Mesendoderm (in vitro differentiated cells): Measurements from ENCODE around the gene DCLRE1A.
A peak's percentile ranks its signal among the peaks of the same experiment; 100 is the strongest.

Experiments
- DNase-seq: peaks from one replicate; pipeline ENCODE4 v3.0.0; 2013
- H2AK5ac ChIP-seq: 2 replicates; pipeline ENCODE4 v1.6.1; 2013; ENCODE audit warnings: low read length, inconsistent platforms
- H2BK120ac ChIP-seq: 2 replicates; pipeline ENCODE4 v1.6.1; 2013; ENCODE audit warnings: low read depth, mild to moderate bottlenecking, low read length, moderate library complexity, mixed read lengths
- H2BK15ac ChIP-seq: replicated peaks from 2 replicates; pipeline ENCODE4 v1.6.1; 2013; ENCODE audit warnings: low read depth, mild to moderate bottlenecking, moderate library complexity
- H2BK5ac ChIP-seq: 2 replicates; pipeline ENCODE4 v1.6.1; 2013; ENCODE audit warnings: low read length, inconsistent platforms
- H3K18ac ChIP-seq: 2 replicates; pipeline ENCODE4 v1.6.1; 2013; ENCODE audit warnings: mild to moderate bottlenecking, low read length, mixed read lengths
- H3K23ac ChIP-seq: one replicate; pipeline ENCODE4 v1.6.1; 2013; ENCODE audit warnings: low read length
- H3K27ac ChIP-seq: 2 replicates; pipeline ENCODE4 v1.5.1; 2013; ENCODE audit warnings: low read depth, mild to moderate bottlenecking, inconsistent platforms, low read length, moderate library complexity
- H3K27me3 ChIP-seq: 2 replicates; pipeline ENCODE4 v1.6.1; 2013; ENCODE audit warnings: low read length, control low read depth, mild to moderate bottlenecking, inconsistent platforms; ENCODE audit not compliant: insufficient read depth, poor library complexity
- H3K36me3 ChIP-seq: 2 replicates; pipeline ENCODE4 v1.6.1; 2013; ENCODE audit warnings: low read length, inconsistent platforms; ENCODE audit not compliant: control insufficient read depth, insufficient read depth
- H3K4ac ChIP-seq: one replicate; pipeline ENCODE4 v1.6.1; 2013; ENCODE audit warnings: low read depth, mild to moderate bottlenecking, low read length, moderate library complexity
- H3K4me1 ChIP-seq: 2 replicates; pipeline ENCODE4 v1.6.1; 2013; ENCODE audit warnings: low read depth, low read length, inconsistent platforms; ENCODE audit not compliant: control insufficient read depth
- H3K4me2 ChIP-seq: 2 replicates; pipeline ENCODE4 v1.6.1; 2013; ENCODE audit warnings: low read length
- H3K4me3 ChIP-seq: 2 replicates; pipeline ENCODE4 v1.5.1; 2013; ENCODE audit warnings: mild to moderate bottlenecking, low read length
- H3K56ac ChIP-seq: one replicate; pipeline ENCODE4 v1.6.1; 2013; ENCODE audit warnings: low read length
- H3K79me1 ChIP-seq: 2 replicates; pipeline ENCODE4 v1.6.1; 2013; ENCODE audit warnings: low read length, inconsistent platforms
- H3K79me2 ChIP-seq: 2 replicates; pipeline ENCODE4 v1.6.1; 2013; ENCODE audit warnings: mild to moderate bottlenecking, low read length; ENCODE audit not compliant: control insufficient read depth, insufficient read depth
- H3K9ac ChIP-seq: 2 replicates; pipeline ENCODE4 v1.6.1; 2013; ENCODE audit warnings: low read length, inconsistent platforms
- H4K5ac ChIP-seq: one replicate; pipeline ENCODE4 v1.6.1; 2013; ENCODE audit warnings: low read length
- H4K8ac ChIP-seq: one replicate; pipeline ENCODE4 v1.6.1; 2013; ENCODE audit warnings: low read depth, mild to moderate bottlenecking, control low read depth, low read length, moderate library complexity
- WGBS: extraction: QIAGEN DNeasy Blood & Tissue Kit; methylation state at CpG from one replicate; pipeline ENCODE4 v1.1.7; 2013; ENCODE audit warnings: low lambda C conversion rate, missing lambda C conversion rate; ENCODE audit not compliant: insufficient coverage; ENCODE audit errors: extremely low coverage; 5-methylcytosine and 5-hydroxymethylcytosine counted together

The DCLRE1A gene

GRCh38 chr10:113854761-113855588, 1.1 kb upstream of the DCLRE1A start:
- peak overlapping the region; percentile 95 for H3K9ac ChIP-seq
- no peak overlapping the region for H2BK15ac ChIP-seq
- H3K36me3 ChIP-seq = no peaks in the 10 kb centered on the region
- peak overlapping the region; percentile 99 for H3K56ac ChIP-seq
- H3K27ac ChIP-seq = peak overlapping the region; percentile 24
- H3K18ac ChIP-seq = peak overlapping the region; percentile 92
- H3K4me2 ChIP-seq = peak overlapping the region; percentile 34
- H3K23ac ChIP-seq = peak overlapping the region; percentile 82
- peak overlapping the region; percentile 87 for H2BK5ac ChIP-seq
- H4K5ac ChIP-seq = no peak overlapping the region
- WGBS = no CpG with 5 or more reads among the region's 62 CpGs
- H3K27me3 ChIP-seq = no peaks in the 10 kb centered on the region
- H2AK5ac ChIP-seq = no peak overlapping the region
- peak overlapping the region; percentile 15 for H2BK120ac ChIP-seq
- peaks cover 10% of the 10 kb centered on the region for H3K79me2 ChIP-seq
- H3K4me3 ChIP-seq = peak overlapping the region; percentile 89
- H3K79me1 ChIP-seq = peaks cover 4% of the 10 kb centered on the region
- H3K4me1 ChIP-seq = peaks cover 4% of the 10 kb centered on the region
- H3K4ac ChIP-seq = peak overlapping the region; percentile 25
- H4K8ac ChIP-seq = no peak overlapping the region
- peak; percentile 69 for DNase-seq

GRCh38 chr10:113853578-113854012, 287 bp downstream of the DCLRE1A start:
- Histone ChIP-seq H3K9ac (peak overlapping the region; percentile 95), H3K56ac (peak overlapping the region; percentile 99), H3K4me3 (peak overlapping the region; percentile 89), H2BK5ac (no peak overlapping the region), H3K4ac (peak overlapping the region; percentile 78), H3K36me3 (no peaks in the 10 kb centered on the region), H3K4me2 (peak overlapping the region; percentile 13), H2BK120ac (peak overlapping the region; percentile 6), H4K5ac (peak overlapping the region; percentile 48), H3K79me2 (peaks cover 10% of the 10 kb centered on the region), H3K27ac (peak overlapping the region; percentile 24), H3K79me1 (peaks cover 4% of the 10 kb centered on the region), H3K27me3 (no peaks in the 10 kb centered on the region), H3K18ac (peak overlapping the region; percentile 92), H2BK15ac (no peak overlapping the region), H3K4me1 (peaks cover 4% of the 10 kb centered on the region), H2AK5ac (no peak overlapping the region), H4K8ac (peak overlapping the region; percentile 83), H3K23ac (no peak overlapping the region)
- WGBS = no CpG with 5 or more reads among the region's 10 CpGs
- DNase-seq = no peak

- Histone ChIP-seq H3K9ac (no peak overlapping the region), H4K8ac (no peak overlapping the region), H3K18ac (no peak overlapping the region), H3K23ac (no peak overlapping the region), H3K4me1 (peaks cover 3% of the 10 kb centered on the region), H3K4me2 (no peak overlapping the region), H3K4me3 (no peak overlapping the region), H3K79me2 (no peaks in the 10 kb centered on the region), H3K56ac (no peak overlapping the region), H2AK5ac (no peak overlapping the region), H3K27ac (no peak overlapping the region), H4K5ac (no peak overlapping the region), H3K79me1 (peaks cover 2% of the 10 kb centered on the region), H3K27me3 (no peaks in the 10 kb centered on the region), H2BK15ac (no peak overlapping the region), H3K4ac (no peak overlapping the region), H2BK5ac (no peak overlapping the region), H2BK120ac (no peak overlapping the region), H3K36me3 (no peaks in the 10 kb centered on the region)
- no peak for DNase-seq
- WGBS = no CpG with 5 or more reads among the region's 7 CpGs
These were observed 3.9 kb downstream of the DCLRE1A start for GRCh38 chr10:113849946-113850345.

GRCh38 chr10:113849140-113849803, 4.6 kb downstream of the DCLRE1A start:
- DNase-seq = no peak
- Histone ChIP-seq H2BK5ac (no peak overlapping the region), H2BK15ac (no peak overlapping the region), H3K79me2 (no peaks in the 10 kb centered on the region), H3K4me1 (peaks cover 3% of the 10 kb centered on the region), H3K27ac (no peak overlapping the region), H3K18ac (no peak overlapping the region), H4K5ac (no peak overlapping the region), H3K36me3 (no peaks in the 10 kb centered on the region), H3K4me2 (no peak overlapping the region), H3K27me3 (no peaks in the 10 kb centered on the region), H2AK5ac (no peak overlapping the region), H3K9ac (no peak overlapping the region), H3K56ac (no peak overlapping the region), H3K79me1 (peaks cover 2% of the 10 kb centered on the region), H3K4me3 (no peak overlapping the region), H2BK120ac (no peak overlapping the region), H3K4ac (no peak overlapping the region), H4K8ac (no peak overlapping the region), H3K23ac (no peak overlapping the region)
- WGBS = no CpG with 5 or more reads among the region's 5 CpGs

GRCh38 chr10:113846036-113846435, 7.8 kb downstream of the DCLRE1A start:
- no peak for DNase-seq
- Histone ChIP-seq H3K27ac (no peak overlapping the region), H3K4me3 (no peak overlapping the region), H4K5ac (no peak overlapping the region), H3K9ac (no peak overlapping the region), H3K79me2 (no peaks in the 10 kb centered on the region), H3K79me1 (no peaks in the 10 kb centered on the region), H3K4me1 (no peaks in the 10 kb centered on the region), H3K4me2 (no peak overlapping the region), H2BK15ac (no peak overlapping the region), H2AK5ac (no peak overlapping the region), H3K4ac (no peak overlapping the region), H3K18ac (no peak overlapping the region), H3K36me3 (no peaks in the 10 kb centered on the region), H4K8ac (no peak overlapping the region), H3K27me3 (no peaks in the 10 kb centered on the region), H3K23ac (no peak overlapping the region), H2BK120ac (no peak overlapping the region), H3K56ac (no peak overlapping the region), H2BK5ac (no peak overlapping the region)
- WGBS = no CpG with 5 or more reads among the region's 2 CpGs
